HFFc6 (cell line): ENCODE data around the gene NDEL1. TPM values are rescaled to one million over a fixed set of nuclear protein-coding genes. Genes with fewer than 3 reads are reported as not detected.

Experiments used
- DNase-seq: peaks from one replicate; pipeline ENCODE4 v3.0.0-alpha.2; 2018
- H3K27ac Mint-ChIP-seq: 2 replicates; pipeline ENCODE4 v1.8.0; 2020; ENCODE audit warnings: mild to moderate bottlenecking, mixed read lengths
- H3K27me3 Mint-ChIP-seq: 2 replicates; pipeline ENCODE4 v1.8.0; 2021; ENCODE audit warnings: mild to moderate bottlenecking, moderate library complexity, mixed read lengths; ENCODE audit not compliant: insufficient read depth
- H3K36me3 Mint-ChIP-seq: 2 replicates; pipeline ENCODE4 v1.8.0; 2021; ENCODE audit warnings: low read depth, mixed read lengths
- H3K4me1 Mint-ChIP-seq: 2 replicates; pipeline ENCODE4 v1.8.0; 2020; ENCODE audit warnings: low read depth, mixed read lengths
- H3K4me3 Mint-ChIP-seq: 2 replicates; pipeline ENCODE4 v1.8.0; 2020; ENCODE audit warnings: mild to moderate bottlenecking, moderate library complexity, mixed read lengths
- H3K9me3 Mint-ChIP-seq: 2 replicates; pipeline ENCODE4 v1.8.0; 2020; ENCODE audit warnings: mild to moderate bottlenecking, mixed read lengths
- CTCF ChIP-seq: fragments of 200-600 bp; sonication (generic); IDR thresholded peaks from 2 replicates; pipeline ENCODE4 v1.5.0; 2021; ENCODE audit warnings: antibody characterized with exemption, mild to moderate bottlenecking
- total RNA-seq, 6 experiments: library from RNA; stranded (reverse); fragmentation: NEBNext Ultra II Directional; extraction: Animal tissue kit (Norgen Biotek cat#: 25700); gene quantifications; 2 replicates in 1 of 6; 3 replicates in 5 of 6; pipeline ENCODE4 v1.2.3, GENCODE V29; 2021

Gene NDEL1
- total RNA-seq, 6 experiments from 2014 or later: 65.4 to 79.1 (median 69.2) TPM

DNA sequence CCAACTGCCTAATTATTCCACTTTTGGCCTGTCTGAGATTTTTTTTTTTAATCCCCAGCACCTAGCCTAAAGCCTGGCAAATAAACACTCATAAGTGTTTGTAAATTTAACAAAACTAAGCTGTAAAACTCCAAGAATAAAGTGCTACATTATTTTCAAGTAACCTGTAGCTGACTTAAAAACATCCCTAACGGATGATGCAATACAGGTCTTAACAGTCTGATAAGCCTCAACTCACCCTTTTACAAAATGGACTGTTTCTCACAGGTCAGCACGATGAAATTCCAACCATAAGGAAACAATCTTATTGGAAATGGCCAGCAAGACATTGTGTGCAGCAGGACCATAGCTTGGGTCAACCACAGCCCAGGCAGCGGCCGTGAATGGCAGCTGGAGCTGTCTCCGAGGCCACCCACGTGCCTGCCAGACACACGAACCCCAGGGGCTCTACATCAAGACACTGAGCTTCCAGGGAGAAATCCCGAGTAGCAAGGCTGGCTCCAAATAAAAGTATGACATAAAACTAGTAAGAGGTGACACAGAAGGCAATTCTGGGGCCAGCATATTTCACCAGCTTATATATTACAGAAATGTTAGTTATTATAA, 58.9 kb downstream of the NDEL1 start:
- peaks cover 14% of the 10 kb centered on the region for H3K36me3 Mint-ChIP-seq
- H3K9me3 Mint-ChIP-seq: no peaks in the 10 kb centered on the region
- peaks cover 11% of the 10 kb centered on the region; the same call in 1 of the 2 replicates for H3K4me1 Mint-ChIP-seq
- H3K27me3 Mint-ChIP-seq: no peaks in the 10 kb centered on the region; the same call in 1 of the 2 replicates
- no peak for DNase-seq
- no peak overlapping the region for H3K27ac Mint-ChIP-seq
- no peak overlapping the region for H3K4me3 Mint-ChIP-seq
- no peak for TF ChIP-seq CTCF

GRCh38 chr17:8496081-8496480, 60.4 kb downstream of the NDEL1 start:
- H3K4me1 Mint-ChIP-seq: no peaks in the 10 kb centered on the region
- H3K27ac Mint-ChIP-seq: no peak overlapping the region
- TF ChIP-seq CTCF: no peak
- H3K9me3 Mint-ChIP-seq: no peaks in the 10 kb centered on the region
- DNase-seq: no peak
- H3K4me3 Mint-ChIP-seq: no peak overlapping the region
- H3K27me3 Mint-ChIP-seq: no peaks in the 10 kb centered on the region; the same call in 1 of the 2 replicates
- peaks cover 22% of the 10 kb centered on the region for H3K36me3 Mint-ChIP-seq

DNA sequence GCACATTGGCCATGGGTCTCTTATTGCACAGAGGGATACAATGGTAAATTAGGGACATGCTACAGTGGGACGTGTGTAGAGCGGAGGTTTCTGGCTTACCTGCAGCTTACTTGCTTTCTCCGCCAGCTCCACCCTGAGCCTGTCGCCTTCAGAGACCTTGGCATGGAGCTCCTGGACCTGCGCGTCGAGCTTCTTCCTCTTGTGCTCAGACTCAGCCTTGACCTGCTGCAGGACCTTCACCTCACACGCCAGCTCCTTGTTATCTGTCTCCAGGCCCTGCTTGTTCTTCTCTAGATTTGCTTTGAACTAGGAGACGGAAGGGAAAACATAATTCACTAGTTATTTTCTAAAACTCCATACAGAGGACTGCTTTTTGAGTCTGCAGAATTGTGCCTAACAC, 63.5 kb downstream of the NDEL1 start:
- Mint-ChIP-seq H3K4me3 (no peak overlapping the region), H3K9me3 (no peaks in the 10 kb centered on the region), H3K27ac (no peak overlapping the region), H3K4me1 (no peaks in the 10 kb centered on the region), H3K27me3 (no peaks in the 10 kb centered on the region; the same call in none of the 2 replicates), H3K36me3 (peaks cover 17% of the 10 kb centered on the region)
- DNase-seq: no peak
- no peak for TF ChIP-seq CTCF

GRCh38 chr17:8499614-8500013, 63.9 kb downstream of the NDEL1 start:
- no peak for DNase-seq
- TF ChIP-seq CTCF: no peak
- Mint-ChIP-seq H3K4me1 (no peaks in the 10 kb centered on the region), H3K4me3 (no peak overlapping the region), H3K36me3 (peaks cover 18% of the 10 kb centered on the region), H3K27ac (no peak overlapping the region), H3K27me3 (no peaks in the 10 kb centered on the region; the same call in none of the 2 replicates), H3K9me3 (no peaks in the 10 kb centered on the region)

GRCh38 chr17:8500609-8501008, 64.9 kb downstream of the NDEL1 start:
- H3K4me3 Mint-ChIP-seq: no peak overlapping the region
- no peak for TF ChIP-seq CTCF
- no peaks in the 10 kb centered on the region for H3K4me1 Mint-ChIP-seq
- H3K9me3 Mint-ChIP-seq: no peaks in the 10 kb centered on the region
- no peaks in the 10 kb centered on the region; the same call in none of the 2 replicates for H3K27me3 Mint-ChIP-seq
- H3K27ac Mint-ChIP-seq: no peak overlapping the region
- DNase-seq: no peak
- peaks cover 18% of the 10 kb centered on the region for H3K36me3 Mint-ChIP-seq
